Measurements from ENCODE around the gene QRICH1.

QRICH1 gene, protein sequence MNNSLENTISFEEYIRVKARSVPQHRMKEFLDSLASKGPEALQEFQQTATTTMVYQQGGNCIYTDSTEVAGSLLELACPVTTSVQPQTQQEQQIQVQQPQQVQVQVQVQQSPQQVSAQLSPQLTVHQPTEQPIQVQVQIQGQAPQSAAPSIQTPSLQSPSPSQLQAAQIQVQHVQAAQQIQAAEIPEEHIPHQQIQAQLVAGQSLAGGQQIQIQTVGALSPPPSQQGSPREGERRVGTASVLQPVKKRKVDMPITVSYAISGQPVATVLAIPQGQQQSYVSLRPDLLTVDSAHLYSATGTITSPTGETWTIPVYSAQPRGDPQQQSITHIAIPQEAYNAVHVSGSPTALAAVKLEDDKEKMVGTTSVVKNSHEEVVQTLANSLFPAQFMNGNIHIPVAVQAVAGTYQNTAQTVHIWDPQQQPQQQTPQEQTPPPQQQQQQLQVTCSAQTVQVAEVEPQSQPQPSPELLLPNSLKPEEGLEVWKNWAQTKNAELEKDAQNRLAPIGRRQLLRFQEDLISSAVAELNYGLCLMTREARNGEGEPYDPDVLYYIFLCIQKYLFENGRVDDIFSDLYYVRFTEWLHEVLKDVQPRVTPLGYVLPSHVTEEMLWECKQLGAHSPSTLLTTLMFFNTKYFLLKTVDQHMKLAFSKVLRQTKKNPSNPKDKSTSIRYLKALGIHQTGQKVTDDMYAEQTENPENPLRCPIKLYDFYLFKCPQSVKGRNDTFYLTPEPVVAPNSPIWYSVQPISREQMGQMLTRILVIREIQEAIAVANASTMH

DNA sequence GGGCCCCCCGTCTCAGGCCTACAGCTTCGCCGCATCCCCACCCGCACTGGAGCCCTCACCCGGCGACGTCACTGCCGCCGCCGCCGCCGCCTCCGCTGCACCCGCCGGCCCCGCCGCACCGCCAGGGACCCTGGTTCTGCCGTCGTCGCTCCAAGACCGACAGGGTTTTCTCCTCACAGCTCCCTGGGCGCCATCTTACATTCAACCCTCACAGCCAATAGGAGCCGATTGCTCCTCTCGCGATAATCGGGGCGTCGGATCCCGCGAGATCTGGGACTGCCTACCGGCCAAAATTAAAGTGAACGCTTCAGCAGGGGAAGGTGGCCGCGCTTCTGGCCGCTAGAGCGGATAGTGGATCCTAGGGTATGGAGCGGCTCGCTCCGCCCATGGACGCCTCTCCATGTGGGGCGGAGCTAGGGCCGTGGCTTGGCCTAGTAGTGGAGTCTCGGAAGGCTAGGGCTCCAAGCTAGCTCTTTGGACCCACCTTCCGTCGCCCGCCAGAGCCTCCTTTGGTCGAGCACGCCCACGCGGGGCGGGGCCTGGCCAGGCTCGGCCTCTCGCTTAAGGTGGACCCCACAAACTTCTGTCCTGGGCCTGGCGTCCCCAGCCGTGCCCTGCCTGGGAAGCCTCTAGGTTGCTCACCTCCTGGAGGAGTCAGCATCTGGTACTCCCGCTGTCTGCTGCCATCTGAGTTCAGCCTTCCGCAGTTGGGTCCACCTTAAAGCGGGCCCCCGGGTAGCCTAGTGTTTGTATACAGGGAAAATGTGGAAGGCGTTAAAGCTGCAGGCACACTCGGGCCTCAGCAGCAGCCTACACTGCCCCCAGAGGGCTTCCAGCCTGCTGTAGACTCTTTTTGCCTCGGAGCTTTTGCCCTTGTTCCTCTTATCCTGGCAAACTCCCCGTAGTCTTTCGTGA is at the start of gene QRICH1:
TSS of gene QRICH1 (minus strand) at position 219 of the 915 bp plus-strand sequence. CDS start 17,054 bp downstream, outside the sequence.
- in situ Hi-C loops (cut with MboI; ENCODE audit: low sequenced_read_pairs): no loop called here

GRCh38 chr3:49140080-49140479 is 46.2 kb upstream of the QRICH1 start:
- in situ Hi-C loops (cut with MboI; ENCODE audit: low sequenced_read_pairs): no loop called here

DNA sequence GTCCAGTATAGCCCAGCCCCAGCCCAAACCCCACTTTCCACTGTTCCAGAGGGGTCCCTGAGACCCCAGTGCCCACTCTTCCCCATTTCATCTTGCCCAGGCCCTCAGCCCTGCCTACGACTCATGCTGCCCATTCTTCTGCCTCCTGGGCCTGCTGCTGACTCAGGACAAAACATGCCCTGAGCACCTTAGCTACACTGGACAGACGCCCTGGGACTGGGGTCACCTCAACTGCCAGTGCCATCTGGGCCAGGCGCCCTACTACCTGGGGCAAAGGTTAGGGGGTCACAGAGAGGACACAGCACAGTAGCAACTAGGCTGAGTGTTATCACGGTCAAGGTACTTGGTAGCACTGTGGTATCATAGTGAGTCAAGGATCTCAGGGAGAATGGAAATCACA is 41.6 kb upstream of the QRICH1 start:
- in situ Hi-C loops (cut with MboI; ENCODE audit: low sequenced_read_pairs): no loop called here

- in situ Hi-C loops (cut with MboI; ENCODE audit: low sequenced_read_pairs): no loop called here
These were observed 40.8 kb upstream of the QRICH1 start for GRCh38 chr3:49134471-49135265.

GRCh38 chr3:49133226-49133951 is 39.5 kb upstream of the QRICH1 start:
- in situ Hi-C loops (cut with MboI; ENCODE audit: low sequenced_read_pairs): no loop called here

- in situ Hi-C loops (cut with MboI; ENCODE audit: low sequenced_read_pairs): no loop called here
These were observed 38.8 kb upstream of the QRICH1 start, which contains the start of gene LAMB2 for GRCh38 chr3:49132437-49133225. Gene LAMB2 (minus strand): TSS chr3:49133050. CDS start chr3:49132867, 183 bp downstream.

- in situ Hi-C loops (cut with MboI; ENCODE audit: low sequenced_read_pairs): no loop called here
These were observed 38.2 kb upstream of the QRICH1 start for GRCh38 chr3:49132073-49132436.

- in situ Hi-C loops (cut with MboI; ENCODE audit: low sequenced_read_pairs): no loop called here
These were observed 37.7 kb upstream of the QRICH1 start for GRCh38 chr3:49131576-49131975.

GRCh38 chr3:49131040-49131439 is 37.2 kb upstream of the QRICH1 start:
- in situ Hi-C loops (cut with MboI; ENCODE audit: low sequenced_read_pairs): no loop called here

GRCh38 chr3:49124991-49125670 is 31.3 kb upstream of the QRICH1 start:
- in situ Hi-C loops (cut with MboI; ENCODE audit: low sequenced_read_pairs): no loop called here

- in situ Hi-C loops (cut with MboI; ENCODE audit: low sequenced_read_pairs): no loop called here
These were observed 30.3 kb upstream of the QRICH1 start for GRCh38 chr3:49124203-49124602.

DNA sequence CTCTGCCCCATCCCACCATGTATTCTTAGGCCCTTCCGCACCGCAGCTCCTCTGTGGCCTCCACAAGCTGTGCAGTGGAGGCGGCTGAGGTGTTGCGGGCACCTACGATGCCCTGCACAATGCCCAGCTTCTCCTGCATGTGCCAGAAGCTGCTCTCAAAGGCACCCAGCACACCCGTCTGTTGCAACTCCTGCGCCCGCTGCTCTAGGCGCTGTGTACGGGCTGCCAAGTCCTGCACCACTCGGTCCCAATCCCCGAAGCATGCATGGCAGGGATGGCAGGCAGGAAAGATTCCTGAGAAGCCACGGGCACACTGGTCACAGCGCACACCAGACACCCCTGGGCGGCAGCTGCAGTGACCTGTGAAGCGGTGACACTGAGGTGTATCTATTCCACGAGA is 29.8 kb upstream of the QRICH1 start:
- in situ Hi-C loops (cut with MboI; ENCODE audit: low sequenced_read_pairs): no loop called here

- in situ Hi-C loops (cut with MboI; ENCODE audit: low sequenced_read_pairs): no loop called here
These were observed 29.1 kb upstream of the QRICH1 start for GRCh38 chr3:49122886-49123545.

GRCh38 chr3:49122451-49122850 is 28.6 kb upstream of the QRICH1 start:
- in situ Hi-C loops (cut with MboI; ENCODE audit: low sequenced_read_pairs): no loop called here

- in situ Hi-C loops (cut with MboI; ENCODE audit: low sequenced_read_pairs): no loop called here
These were observed 28.2 kb upstream of the QRICH1 start for GRCh38 chr3:49122022-49122421.

GRCh38 chr3:49121132-49121736 is 27.4 kb upstream of the QRICH1 start:
- in situ Hi-C loops (cut with MboI; ENCODE audit: low sequenced_read_pairs): no loop called here

DNA sequence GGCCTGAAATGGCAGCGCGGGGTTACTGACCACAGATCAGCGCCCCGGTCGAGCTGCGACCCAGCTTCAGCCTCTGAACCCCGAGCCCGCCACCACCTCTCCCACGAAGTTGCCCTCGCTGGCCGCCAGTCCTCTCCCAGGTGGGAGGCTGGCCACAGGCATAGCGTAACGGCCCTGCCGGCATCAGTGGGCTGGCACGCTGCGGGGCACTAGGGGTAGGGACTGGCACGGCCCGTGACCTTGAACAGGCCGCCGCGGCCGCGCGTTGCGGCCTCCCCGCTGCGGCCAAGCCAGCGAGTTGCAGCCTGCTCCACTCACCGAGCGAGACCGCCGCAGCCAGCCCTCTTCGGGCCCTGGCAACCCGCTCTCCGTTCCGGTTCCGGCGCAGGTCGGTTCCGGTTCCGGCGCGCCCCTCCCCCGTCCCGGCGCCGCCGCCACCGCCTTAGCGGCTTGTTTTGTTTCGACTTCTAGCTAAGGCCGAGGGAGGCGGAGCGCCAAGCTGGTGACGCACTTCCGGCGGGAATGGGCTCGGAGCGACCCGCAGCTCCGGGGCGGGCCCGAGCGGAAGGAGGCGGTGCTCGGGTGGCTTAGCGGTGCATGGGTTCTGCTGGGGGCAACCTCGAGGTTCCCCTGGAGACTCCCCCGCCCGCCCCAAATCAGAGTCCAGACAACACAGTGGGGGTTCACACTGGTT is 26.7 kb upstream of the QRICH1 start, which contains the start of gene USP19:
TSS of gene USP19 (minus strand) at position 386 of the 694 bp plus-strand sequence. CDS start 1,678 bp downstream, outside the sequence.
- in situ Hi-C loops (cut with MboI; ENCODE audit: low sequenced_read_pairs): no loop called here
